HEK293T (cell line): ENCODE data around the gene MDFI.

Source experiments
- ARNT ChIP-seq: fragments of 450-650 bp; IDR thresholded peaks from 2 replicates; pipeline ENCODE4 v1.6.1; 2017; ENCODE audit warnings: mild to moderate bottlenecking
- CTBP1 ChIP-seq: fragments of 450-650 bp; IDR thresholded peaks from 2 replicates; pipeline ENCODE4 v1.6.1; 2016; ENCODE audit warnings: borderline replicate concordance
- ELF4 ChIP-seq: fragments of 450-650 bp; IDR thresholded peaks from 2 replicates; pipeline ENCODE4 v1.6.1; 2017; ENCODE audit warnings: antibody characterized with exemption
- FOXK2 ChIP-seq: fragments of 450-650 bp; IDR thresholded peaks from 2 replicates; pipeline ENCODE4 v1.6.1; 2016; ENCODE audit warnings: mild to moderate bottlenecking
- SP1 ChIP-seq: fragments of 450-650 bp; IDR thresholded peaks from 2 replicates; pipeline ENCODE4 v1.6.1; 2017
- SUZ12 ChIP-seq: fragments of 450-650 bp; IDR thresholded peaks from 2 replicates; pipeline ENCODE4 v1.6.1; 2016; ENCODE audit warnings: mild to moderate bottlenecking
- TARDBP ChIP-seq: fragments of 450-650 bp; IDR thresholded peaks from 2 replicates; pipeline ENCODE4 v1.6.1; 2016

GRCh38 chr6:41683523-41684310 lies 45.4 kb downstream of the MDFI start:
- TF ChIP-seq ELF4 (no peak), SUZ12 (no peak), FOXK2 (no peak), SP1 (no peak), CTBP1 (no peak), TARDBP (no peak), ARNT (no peak)
